Superior temporal gyrus (tissue), 1 donor: Measurements from ENCODE around the gene MCEMP1.

Source experiments
- DNase-seq: peaks from one replicate; pipeline ENCODE4 v3.0.0-alpha.2; 2016; ENCODE audit errors: extremely low spot score

MCEMP1 gene, protein sequence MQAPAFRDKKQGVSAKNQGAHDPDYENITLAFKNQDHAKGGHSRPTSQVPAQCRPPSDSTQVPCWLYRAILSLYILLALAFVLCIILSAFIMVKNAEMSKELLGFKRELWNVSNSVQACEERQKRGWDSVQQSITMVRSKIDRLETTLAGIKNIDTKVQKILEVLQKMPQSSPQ

DNA sequence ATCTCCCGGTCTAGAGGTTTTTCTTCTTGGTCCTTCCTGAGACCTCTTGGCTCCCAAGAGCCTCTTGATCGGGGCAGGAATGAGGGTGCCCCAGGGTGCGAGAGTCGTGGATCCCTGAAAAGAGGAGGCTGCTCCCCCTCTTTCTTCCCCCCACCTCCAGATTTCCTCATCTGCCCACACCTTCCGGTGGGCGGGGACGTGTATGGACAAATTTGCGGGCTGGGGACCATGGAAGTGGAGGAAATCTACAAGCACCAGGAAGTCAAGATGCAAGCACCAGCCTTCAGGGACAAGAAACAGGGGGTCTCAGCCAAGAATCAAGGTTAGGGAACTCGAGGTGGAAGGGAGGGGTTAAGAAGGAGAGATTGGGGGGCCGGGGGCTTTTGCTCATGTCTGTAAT, at the start of gene MCEMP1:
MCEMP1 (plus strand) TSS at position 237 of the 400 bp plus-strand sequence; CDS start at position 268, 31 bp downstream.
- DNase-seq = no peak

DNA sequence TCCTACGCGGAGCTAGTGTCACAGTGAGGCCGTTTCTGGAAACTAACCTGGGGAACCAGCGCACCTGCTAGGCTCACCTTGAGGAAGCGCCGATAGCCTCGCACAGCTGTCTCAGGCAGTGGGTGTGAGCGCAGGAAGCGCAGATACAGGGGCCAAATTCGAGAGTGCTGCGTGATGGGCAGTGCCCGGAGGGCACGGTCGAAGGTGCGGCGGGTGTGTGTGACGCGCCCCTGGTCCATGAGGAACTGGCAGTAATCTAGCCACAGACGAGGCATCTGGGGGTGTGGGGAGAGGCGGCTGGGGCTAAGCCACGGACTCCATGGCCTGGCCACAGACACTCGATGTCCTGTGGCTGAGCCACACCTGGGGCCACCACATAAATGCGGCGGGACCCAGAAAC, 49.7 kb upstream of the MCEMP1 start:
- no peak for DNase-seq

DNA sequence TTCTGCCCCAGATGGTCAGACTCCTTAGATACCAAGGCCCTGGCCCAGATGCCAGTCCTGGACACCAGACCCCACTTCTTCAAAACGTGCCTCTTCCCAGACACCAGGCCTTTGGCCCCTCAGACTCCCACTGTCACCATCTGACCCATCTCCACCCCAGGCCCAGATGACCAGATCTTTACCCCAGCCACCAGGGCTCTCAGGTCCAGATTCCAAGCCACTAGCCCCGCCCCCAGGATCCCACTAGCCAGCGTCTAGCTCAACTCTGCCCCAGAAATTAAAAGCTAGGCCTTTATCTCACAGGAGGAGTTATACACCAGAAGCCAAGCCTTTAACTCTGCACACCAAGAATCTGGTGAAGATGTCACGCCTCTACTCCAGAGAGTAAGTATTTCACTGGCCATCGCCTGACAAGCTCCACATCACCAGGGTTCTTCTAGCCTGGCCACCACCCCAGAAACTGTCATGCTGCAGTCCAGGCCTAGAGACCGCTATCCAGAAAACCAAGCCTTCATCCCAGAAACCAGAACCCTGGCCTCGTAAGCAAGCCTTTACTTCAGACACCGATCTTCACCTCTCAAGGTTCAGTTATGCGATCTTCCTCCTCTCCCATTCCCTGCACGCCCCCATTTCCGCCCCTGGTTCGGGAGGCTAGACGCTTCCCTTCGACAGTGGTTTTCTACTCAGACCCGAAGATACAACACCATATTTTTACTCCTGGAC, 48.1 kb upstream of the MCEMP1 start:
- no peak for DNase-seq

DNA sequence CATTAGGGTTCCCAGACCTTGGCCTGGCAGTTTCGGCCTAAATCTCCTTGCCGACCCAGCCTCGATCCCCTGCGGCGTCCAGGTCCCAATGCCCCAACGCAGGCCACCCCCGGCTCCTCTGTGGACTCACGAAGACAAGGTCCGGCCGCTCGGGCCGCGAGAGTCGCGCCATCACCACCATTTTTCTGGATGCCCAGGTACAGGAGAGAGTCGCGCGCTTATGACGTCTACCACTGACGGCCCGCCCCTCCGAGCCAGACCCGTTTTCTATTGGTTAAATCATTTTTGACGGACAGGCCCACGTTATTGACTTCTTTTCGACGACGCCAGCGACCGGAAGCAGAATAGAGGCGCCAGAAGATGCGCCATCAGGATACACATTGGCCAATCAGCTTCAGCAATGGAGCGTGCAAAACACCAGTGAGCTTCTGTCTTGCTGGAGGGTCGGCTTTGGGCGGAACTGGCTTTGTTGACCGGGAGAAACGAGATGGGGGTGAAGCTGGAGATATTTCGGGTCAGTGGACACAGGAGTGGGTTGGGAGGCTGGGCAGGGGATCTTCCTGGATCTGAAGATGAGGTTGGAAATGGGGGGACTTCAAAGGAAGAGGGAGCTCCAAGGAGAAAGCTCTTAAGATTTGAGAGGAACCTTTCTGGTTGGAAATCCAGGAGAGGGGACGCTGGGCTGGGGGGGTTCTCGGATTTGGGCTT, 47.4 kb upstream of the MCEMP1 start, which contains the start of the genes PET100 and XAB2:
PET100 (plus strand) TSS at position 447 of the 708 bp plus-strand sequence; CDS start at position 488, 41 bp downstream.
XAB2 (minus strand) TSS at position 199 of the 708 bp plus-strand sequence; CDS start at position 181, 18 bp downstream.
- peak; percentile 100 for DNase-seq

DNA sequence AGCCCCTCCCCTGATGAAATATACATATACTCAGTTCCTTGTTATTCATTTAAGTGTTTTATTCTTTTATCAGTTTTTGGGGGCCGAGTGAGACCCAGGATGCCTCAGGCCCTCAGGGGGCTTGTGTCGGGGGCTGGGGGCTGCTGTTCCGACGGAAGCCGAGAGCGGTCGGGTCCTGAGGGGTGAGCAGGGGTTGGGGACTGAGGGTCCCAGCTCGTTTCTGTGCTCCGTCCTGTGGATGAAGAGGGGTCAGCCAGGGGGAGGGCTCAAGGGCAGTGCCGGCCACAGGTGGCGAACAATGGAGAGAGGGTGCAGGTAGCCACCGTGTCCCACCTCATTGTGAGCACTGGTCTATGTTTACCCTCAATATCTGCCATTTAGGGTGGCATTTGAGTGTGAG, 45.3 kb upstream of the MCEMP1 start:
- no peak for DNase-seq

DNA sequence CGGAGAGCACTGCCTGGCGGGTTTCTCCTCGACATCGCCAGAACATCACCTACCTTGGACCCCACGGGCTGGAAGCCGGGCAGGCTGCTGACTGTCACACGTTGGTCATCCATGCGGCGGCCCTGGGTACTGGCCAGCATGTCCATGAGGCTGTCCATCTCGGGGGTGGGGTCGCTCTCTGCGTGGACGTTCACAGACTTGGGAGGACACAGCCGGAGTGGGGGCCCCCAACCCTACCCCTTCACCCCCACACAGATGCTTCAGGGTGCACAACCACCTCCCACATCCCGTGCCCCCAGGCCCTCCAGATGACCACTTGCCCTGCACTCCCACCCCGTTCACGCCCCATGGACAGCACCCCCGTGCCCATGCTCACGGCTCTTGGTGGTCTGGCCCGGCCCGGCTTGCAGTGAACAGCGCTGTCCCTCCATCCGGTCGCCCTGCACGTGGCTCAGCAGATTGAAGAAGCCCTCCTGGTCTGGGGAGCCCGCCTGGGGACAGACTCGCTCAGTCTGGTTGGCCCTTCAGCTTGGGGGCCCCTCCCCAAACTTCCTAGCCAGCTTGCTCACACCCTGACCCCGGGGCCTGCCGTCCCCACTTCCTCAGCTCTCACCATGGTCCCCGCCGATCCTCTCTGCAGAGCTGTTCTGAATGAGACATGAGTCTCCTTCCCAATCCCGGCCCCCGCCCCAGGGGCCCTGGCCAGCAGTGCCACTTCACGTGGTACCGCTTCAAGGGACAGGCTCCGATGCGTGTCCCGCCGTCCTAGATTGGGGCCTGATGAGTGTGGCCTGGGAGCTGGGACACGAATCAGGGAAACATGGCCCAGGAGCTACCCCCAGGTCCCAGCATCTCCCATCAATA, 44.3 kb upstream of the MCEMP1 start:
- DNase-seq = no peak

DNA sequence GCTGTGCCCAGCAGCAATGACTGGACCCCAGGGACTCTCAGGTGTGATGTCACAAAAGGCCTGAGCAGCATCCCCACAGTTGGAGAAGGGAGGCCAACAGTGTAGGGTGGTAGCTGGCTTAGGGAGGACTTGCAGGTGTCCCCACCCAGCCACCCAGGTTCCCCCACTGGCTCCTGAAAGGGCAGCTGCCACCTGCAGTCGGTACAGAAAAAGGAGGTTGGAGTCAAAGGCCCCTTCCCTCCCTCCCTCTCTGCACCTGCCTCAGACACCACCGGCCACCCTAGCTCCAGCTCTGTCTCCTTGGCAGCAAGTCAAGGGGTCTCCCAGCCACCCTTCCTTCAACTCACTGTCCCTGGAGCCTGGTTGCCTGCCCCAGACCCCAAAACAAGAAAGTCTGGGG, 43.2 kb upstream of the MCEMP1 start, which contains the start of gene PCP2:
PCP2 (minus strand) TSS at position 22 of the 400 bp plus-strand sequence. CDS start 262 bp downstream, outside the sequence.
- DNase-seq = no peak

DNA sequence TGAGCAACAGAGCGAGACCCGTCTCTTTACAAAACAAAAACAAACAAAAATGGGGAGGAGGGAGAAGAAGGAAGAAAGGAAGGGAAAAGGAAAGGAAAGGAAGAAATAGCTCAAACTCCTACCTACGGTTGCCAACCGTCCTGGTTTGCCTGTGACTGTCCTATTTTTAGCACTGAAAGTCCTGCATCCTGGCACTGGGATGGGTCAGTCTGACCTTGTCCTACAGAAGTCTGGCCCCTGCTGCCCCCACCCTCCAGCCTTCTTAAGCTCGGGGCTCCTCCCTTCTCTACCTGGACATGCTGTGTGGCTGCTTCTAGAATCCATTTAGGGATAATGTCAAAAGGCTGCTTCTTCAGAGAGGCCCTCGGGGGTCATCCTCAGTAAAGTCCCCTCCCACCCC, 41.2 kb upstream of the MCEMP1 start:
- no peak for DNase-seq

DNA sequence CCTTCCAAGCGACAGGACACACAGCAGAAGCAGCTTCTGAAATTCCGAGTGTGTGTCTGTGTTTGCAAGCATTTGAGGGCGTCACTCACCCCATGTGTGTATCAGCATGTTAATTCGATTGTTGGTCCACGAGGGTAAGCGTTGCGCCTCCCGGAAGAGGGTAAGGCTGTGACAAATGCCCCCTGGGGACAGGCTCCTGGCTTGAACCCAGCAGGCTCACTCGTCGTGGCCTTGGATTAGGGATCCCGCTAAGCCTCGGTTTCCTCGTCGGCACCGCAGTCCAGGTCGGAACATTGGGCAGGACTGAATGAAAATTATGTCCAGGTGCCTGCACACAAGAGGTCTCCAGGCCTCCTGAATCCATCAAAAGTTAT, 40.6 kb upstream of the MCEMP1 start:
- no peak for DNase-seq

DNA sequence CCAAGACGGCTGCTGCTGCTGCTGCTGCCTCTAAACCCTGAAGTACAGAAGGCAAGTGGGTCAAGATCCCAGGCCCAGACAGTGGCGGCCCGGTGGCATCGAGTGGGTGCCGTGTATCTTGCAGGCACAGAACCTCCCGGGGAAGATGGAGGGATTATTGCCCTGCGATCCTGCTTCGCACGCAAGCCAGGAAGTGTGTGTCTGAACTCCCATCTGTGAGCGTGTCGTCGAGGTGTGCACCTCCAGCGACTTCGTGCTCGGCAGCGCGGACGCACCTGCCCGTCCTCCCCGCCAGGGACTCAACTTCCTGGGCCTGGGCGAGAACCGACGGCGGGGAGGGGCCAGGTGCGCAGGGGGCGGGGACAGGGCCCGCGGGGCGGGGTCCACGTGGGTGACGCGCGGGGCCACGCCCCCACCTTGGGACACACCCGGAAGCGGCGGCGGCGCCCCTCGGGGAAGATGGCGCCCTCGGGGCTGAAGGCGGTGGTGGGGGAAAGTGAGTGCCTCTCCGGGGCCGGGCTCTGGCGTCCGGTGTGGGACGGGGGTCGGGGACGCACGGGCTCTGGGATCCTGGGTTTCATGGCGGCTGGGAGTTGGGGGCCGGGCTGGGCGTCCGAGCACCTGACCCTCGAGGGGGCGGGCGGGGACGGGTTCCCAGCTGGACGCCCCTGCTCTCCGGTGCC, 40.1 kb upstream of the MCEMP1 start, which contains the start of gene STXBP2:
STXBP2 (plus strand) TSS at position 420 of the 683 bp plus-strand sequence; CDS start at position 460, 40 bp downstream.
- DNase-seq = no peak

DNA sequence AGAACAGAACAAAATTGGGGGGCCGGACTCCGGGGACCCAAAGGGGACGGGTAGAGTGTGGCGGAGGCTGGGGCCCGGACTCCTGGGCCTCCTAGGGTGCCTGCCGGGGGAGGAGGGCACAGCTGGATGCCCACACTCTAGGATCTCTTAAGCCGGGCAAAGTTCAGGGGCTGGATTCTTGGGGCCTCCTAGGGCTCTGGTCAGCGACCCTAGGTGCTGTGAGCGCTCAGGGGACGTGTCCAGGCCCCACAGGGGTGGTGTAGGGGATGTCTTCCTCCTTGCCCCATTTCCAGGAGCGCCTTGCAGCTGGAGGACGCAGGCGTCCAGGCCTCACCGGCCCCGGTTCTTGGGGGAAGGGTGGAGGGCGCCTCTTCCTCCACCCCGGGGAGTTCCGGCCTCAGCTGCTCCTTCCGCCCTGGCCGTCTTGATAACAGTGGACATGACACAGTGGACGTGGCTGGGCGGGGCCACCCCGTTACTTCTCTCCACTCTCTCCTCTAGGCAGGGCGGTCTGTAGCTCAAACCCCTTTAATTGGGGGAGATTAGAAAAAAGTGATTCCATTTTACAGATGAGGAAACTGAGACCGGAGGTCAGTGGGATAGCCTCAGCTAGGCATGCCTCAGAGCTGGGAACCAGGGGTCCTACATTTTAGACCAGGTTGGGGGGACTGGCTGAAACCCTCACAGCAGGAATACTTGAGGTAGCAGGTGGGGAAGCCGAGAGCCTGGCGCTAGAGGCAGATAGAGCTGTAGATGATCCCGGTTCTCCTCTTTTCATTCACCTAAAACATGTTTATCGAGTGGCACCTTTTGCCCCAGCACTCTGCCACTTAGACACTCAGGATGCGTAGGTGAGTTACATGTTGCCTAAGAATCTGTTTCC, 39.3 kb upstream of the MCEMP1 start:
- no peak for DNase-seq

DNA sequence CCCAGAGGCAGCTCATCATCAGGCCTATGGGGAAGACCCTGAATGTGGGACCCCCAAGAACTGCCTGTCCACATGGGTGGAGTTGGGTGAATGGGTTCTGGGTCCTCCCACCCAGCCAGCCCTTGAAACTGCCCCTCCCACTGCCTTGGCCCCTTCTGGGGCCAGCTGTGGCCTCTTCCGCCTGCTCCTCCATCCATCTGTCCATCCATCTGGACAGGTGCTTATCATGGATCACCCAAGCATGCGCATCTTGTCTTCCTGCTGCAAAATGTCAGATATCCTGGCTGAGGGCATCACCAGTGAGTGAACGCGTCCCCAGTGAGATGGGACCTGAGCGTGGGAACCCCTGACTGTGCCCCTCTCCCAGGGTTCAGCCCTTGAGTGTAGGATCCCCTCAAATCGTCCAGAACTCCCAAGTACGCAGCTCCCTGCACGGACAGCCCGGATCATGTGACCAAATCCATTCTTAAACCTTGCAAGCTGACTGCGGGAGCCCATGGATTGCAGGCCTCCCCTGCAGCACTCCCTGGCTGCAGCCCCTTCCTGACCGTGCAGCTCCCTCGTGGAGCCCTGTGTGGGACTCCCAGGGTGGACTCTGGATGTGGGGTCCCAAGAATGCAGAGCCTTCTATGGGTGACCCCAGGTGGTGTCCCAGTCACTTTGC, 38.0 kb upstream of the MCEMP1 start:
- DNase-seq = no peak

DNA sequence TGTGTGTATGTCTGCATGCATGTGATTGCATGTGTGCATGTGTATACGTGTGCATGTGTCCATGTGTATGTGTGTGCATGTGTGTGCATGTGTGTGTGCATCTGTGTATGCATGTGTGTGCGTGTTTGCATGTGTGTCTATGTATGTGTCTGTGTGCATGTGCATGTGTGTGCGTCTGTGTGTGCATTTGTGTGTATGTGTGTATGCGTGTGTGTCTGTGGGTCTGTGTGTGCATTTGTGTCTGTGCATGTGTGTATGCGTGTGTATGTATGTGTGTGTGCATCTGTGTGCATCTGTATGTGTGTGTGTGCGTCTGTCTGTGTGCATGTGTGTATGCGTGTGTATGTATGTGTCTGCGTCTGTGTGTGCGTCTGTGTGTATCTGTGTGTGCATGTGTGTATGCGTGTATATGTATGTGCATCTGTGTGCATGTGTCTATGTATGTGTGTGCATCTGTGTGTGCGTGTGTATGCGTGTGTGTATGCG, 37.0 kb upstream of the MCEMP1 start:
- no peak for DNase-seq

DNA sequence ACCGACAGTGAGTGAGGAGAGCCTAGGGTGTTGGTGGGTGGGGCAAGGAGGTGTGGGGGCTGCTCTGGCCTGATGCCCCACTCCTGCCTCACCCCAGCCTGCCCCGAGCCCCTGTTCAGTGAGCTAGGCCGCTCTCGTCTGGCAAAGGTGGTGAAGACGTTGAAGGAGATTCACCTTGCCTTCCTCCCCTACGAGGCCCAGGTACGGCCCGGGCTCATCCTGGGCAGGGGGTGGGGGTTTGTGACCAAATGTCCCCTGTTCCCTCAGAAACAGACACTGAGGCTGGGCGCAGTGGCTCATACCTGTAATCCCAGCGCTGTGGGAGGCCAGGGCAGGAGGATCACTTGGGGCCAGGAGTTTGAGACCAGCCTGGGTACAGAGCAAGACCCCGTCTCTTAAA, 36.1 kb upstream of the MCEMP1 start:
- no peak for DNase-seq

DNA sequence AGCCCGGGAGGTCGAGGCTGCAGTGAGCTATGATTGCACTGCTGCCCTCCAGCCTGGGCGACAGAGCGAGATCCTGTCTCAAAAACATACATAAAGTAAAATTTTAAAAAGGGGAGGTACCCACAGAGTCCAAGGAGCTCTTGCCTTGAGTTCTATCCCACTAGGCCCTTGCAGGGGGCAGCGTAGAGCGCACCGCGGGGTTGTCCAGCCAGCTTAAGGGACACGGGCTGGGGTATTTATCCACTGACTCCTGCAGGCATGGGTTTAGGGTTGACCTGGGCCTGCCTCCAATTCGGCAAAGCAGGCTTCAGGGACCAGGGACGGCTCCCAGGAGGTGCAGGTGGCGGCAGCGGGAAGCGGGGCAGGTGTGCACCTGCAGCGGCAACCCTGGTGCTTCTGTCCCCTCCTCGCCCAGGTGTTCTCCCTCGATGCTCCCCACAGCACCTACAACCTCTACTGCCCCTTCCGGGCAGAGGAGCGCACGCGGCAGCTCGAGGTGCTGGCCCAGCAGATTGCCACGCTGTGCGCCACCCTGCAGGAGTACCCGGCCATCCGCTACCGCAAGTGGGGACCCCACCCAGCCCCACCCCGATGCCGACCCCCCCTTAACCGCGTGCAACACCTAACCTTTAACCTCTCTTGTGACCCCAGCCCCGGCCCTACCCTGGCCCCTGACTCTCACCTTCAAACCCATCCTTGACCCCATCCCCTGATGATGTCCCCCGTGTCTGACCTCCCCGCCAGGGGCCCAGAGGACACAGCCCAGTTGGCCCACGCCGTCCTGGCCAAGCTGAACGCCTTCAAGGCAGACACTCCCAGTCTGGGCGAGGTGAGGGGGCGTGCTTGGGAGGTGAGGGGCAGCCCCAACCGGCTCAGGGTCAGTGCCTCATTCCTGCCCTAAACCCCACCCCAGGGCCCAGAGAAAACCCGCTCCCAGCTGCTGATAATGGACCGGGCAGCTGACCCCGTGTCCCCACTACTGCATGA, 35.3 kb upstream of the MCEMP1 start:
- no peak for DNase-seq

DNA sequence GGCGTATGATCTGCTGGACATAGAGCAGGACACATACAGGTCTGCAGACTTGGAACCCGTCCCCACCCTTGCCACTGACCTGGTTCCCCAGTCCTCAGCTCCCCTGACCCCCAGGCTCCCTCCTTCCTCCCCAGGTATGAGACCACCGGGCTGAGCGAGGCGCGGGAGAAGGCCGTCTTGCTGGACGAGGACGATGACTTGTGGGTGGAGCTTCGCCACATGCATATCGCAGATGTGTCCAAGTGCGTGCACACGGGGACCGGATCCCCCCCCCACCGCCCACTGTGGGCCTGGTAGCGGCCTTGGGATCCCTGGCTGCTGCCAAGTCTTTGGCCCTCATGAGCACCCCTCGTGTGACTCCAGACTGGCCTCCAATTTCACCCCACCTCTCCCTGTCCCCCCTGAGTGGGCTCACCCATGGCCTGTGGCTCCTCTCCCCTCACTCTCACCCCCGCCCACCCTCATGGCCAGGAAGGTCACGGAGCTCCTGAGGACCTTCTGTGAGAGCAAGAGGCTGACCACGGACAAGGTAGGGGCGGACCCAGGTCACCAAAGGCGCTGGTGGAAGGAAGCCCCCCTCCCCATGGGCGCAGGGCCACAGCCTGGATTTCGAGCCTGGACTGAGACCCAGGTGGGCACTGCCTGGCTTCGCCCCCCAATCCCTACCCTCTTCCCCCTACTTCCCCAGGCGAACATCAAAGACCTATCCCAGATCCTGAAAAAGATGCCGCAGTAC, 34.4 kb upstream of the MCEMP1 start:
- DNase-seq = no peak

DNA sequence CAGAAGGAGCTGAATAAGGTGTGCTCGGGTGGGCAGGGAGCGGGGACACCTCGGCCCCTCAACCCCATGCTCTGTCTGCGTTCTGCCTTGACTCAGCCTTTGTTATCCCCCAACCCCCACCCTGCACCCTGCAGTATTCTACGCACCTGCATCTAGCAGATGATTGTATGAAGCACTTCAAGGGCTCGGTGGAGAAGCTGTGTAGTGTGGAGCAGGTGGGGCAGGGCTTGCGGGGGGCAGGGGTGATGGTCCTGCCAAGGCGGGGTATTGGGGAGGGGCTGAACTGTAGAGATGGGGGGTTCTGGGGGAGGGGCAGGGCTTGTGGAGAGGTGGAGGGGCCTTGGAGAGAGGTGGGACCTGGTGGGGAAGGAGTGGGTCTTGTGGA, 33.9 kb upstream of the MCEMP1 start:
- DNase-seq = no peak
